Thyroid gland (tissue), 4 donors: ENCODE results near the gene SASH1. TPM values are rescaled to one million over a fixed set of nuclear protein-coding genes. Genes with fewer than 3 reads are reported as not detected.
A peak's percentile ranks its signal among the peaks of the same experiment; 100 is the strongest.

Source experiments
- DNase-seq, 2 donors: peaks; one replicate each; pipeline ENCODE4 v3.0.0-alpha.2; 2019
- H3K27ac ChIP-seq, 3 donors: fragments of 200-600 bp; sonication (generic); 1 replicate in 2 of 3; 2 replicates in 1 of 3; pipeline ENCODE4 v1.5.1; 2016 to 2019; ENCODE audit warnings: mild to moderate bottlenecking in 1 of 3, moderate library complexity in 1 of 3
- H3K27me3 ChIP-seq: fragments of 200-600 bp; sonication (generic); one replicate; pipeline ENCODE4 v1.5.1; 2019
- H3K36me3 ChIP-seq, 2 donors: fragments of 200-600 bp; sonication (generic); one replicate each; pipeline ENCODE4 v1.5.1; 2016 to 2019
- H3K4me1 ChIP-seq, 2 donors: fragments of 200-600 bp; sonication (generic); one replicate each; pipeline ENCODE4 v1.5.1; 2017 to 2019
- H3K4me3 ChIP-seq, 3 donors: fragments of 200-600 bp; sonication (generic); replicated peaks in 1 of 3; 1 replicate in 2 of 3; 2 replicates in 1 of 3; pipeline ENCODE4 v1.5.1; 2016; ENCODE audit warnings: mild to moderate bottlenecking in 1 of 3
- H3K9me3 ChIP-seq: fragments of 200-600 bp; sonication (generic); one replicate; pipeline ENCODE4 v1.5.1; 2017
- CTCF ChIP-seq, 6 experiments: fragments of 200-600 bp in 3 of 6; fragments of 450-650 bp in 3 of 6; sonication (generic) in 3 of 6; IDR thresholded peaks; one replicate each; pipeline ENCODE4 v1.5.1; 2016 to 2019; ENCODE audit warnings: antibody characterized with exemption in 6 of 6, mild to moderate bottlenecking in 2 of 6, inconsistent platforms in 1 of 6, moderate library complexity in 1 of 6
- POLR2A ChIP-seq, 2 donors: fragments of 450-650 bp; IDR thresholded peaks; one replicate each; pipeline ENCODE4 v1.6.1; 2017; ENCODE audit warnings: antibody characterized with exemption in 2 of 2, mild to moderate bottlenecking in 2 of 2, moderate library complexity in 1 of 2
- WGBS, 2 donors: methylation state at CpG; one replicate each; pipeline ENCODE4 v1.1.5; 2017; 5-methylcytosine and 5-hydroxymethylcytosine counted together
- intact Hi-C: fragments of 100-400 bp; cut with DNase I; formaldehyde crosslinking; loops from one replicate; pipeline ENCODE4 v1.15.1; 2023
- total RNA-seq, 4 donors: library from RNA; depleted of rRNA; stranded (reverse); fragments of >200 nt; gene quantifications; one replicate each; pipeline ENCODE4 v1.2.3, GENCODE V29; 2016

SASH1 gene
- total RNA-seq, 4 donors from 2014 or later = 154 to 235 (median 190) TPM

GRCh38 chr6:148524471-148524882, 181.8 kb downstream of the SASH1 start:
- no peak overlapping the region for H3K4me3 ChIP-seq
- WGBS, 2 donors = 70 to 73% methylated on average over 7 of the region's 7 CpGs
- no peaks in the 10 kb centered on the region for H3K27me3 ChIP-seq
- H3K4me1 ChIP-seq = peaks cover 11 to 16% of the 10 kb centered on the region in 2 donors
- intact Hi-C loops = no loop called here
- H3K27ac ChIP-seq = peak overlapping the region in 2 of 3 donors; percentile 39 to 43
- no peaks in the 10 kb centered on the region for H3K9me3 ChIP-seq
- no peak for DNase-seq
- peaks cover 49 to 57% of the 10 kb centered on the region in 2 donors for H3K36me3 ChIP-seq
- no peak for TF ChIP-seq CTCF (IDR thresholded peaks at IDR 0.05)
- TF ChIP-seq POLR2A (IDR thresholded peaks at IDR 0.05) = no peak

- Histone ChIP-seq H3K9me3 (no peaks in the 10 kb centered on the region), H3K27me3 (no peaks in the 10 kb centered on the region), H3K4me3 (no peak overlapping the region), H3K36me3 (peaks cover 44 to 52% of the 10 kb centered on the region in 2 donors), H3K27ac (peak overlapping the region in 2 of 3 donors; percentile 39 to 43), H3K4me1 (peaks cover 11 to 16% of the 10 kb centered on the region in 2 donors)
- TF ChIP-seq CTCF (IDR thresholded peaks at IDR 0.05) = no peak
- TF ChIP-seq POLR2A (IDR thresholded peaks at IDR 0.05) = no peak
- DNase-seq = no peak
- intact Hi-C loops = no loop called here
- 77 to 89% methylated on average over 8 of the region's 8 CpGs for WGBS, 2 donors
These were observed 182.3 kb downstream of the SASH1 start for GRCh38 chr6:148524976-148525375.

GRCh38 chr6:148525453-148525852, 182.8 kb downstream of the SASH1 start:
- WGBS, 2 donors = 86 to 89% methylated on average over 4 of the region's 4 CpGs
- Histone ChIP-seq H3K4me3 (no peak overlapping the region), H3K27ac (peak overlapping the region in 1 of 3 donors; percentile 39), H3K27me3 (no peaks in the 10 kb centered on the region), H3K36me3 (peaks cover 40 to 47% of the 10 kb centered on the region in 2 donors), H3K4me1 (peaks cover 11 to 16% of the 10 kb centered on the region in 2 donors), H3K9me3 (no peaks in the 10 kb centered on the region)
- intact Hi-C loops = no loop called here
- TF ChIP-seq POLR2A (IDR thresholded peaks at IDR 0.05) (no peak), CTCF (IDR thresholded peaks at IDR 0.05) (no peak)
- no peak for DNase-seq

- H3K36me3 ChIP-seq = peaks cover 35 to 40% of the 10 kb centered on the region in 2 donors
- WGBS, 2 donors = 96% methylated on average over 7 of the region's 7 CpGs
- no peak overlapping the region for H3K27ac ChIP-seq
- H3K9me3 ChIP-seq = no peaks in the 10 kb centered on the region
- H3K4me3 ChIP-seq = no peak overlapping the region
- no peaks in the 10 kb centered on the region for H3K27me3 ChIP-seq
- no peak for DNase-seq
- peaks cover 6 to 12% of the 10 kb centered on the region in 2 donors for H3K4me1 ChIP-seq
- TF ChIP-seq CTCF (IDR thresholded peaks at IDR 0.05) = no peak
- no peak for TF ChIP-seq POLR2A (IDR thresholded peaks at IDR 0.05)
- intact Hi-C loops = no loop called here
These were observed 183.5 kb downstream of the SASH1 start for GRCh38 chr6:148526145-148526544.

- TF ChIP-seq POLR2A (IDR thresholded peaks at IDR 0.05) = no peak
- TF ChIP-seq CTCF (IDR thresholded peaks at IDR 0.05) = no peak
- Histone ChIP-seq H3K27ac (no peak overlapping the region), H3K4me3 (no peak overlapping the region), H3K4me1 (no peaks in the 10 kb centered on the region), H3K27me3 (no peaks in the 10 kb centered on the region), H3K9me3 (no peaks in the 10 kb centered on the region), H3K36me3 (peaks cover 50 to 52% of the 10 kb centered on the region in 2 donors)
- intact Hi-C loops = no loop called here
- no peak for DNase-seq
- 82 to 91% methylated on average over 5 of the region's 5 CpGs for WGBS, 2 donors
These were observed 185.7 kb downstream of the SASH1 start for GRCh38 chr6:148528292-148528691.
